EH (cell line): ENCODE results near the gene FHL3.
A peak's percentile ranks its signal among the peaks of the same experiment; 100 is the strongest.

Experiments used
- DNase-seq: peaks from one replicate; pipeline ENCODE4 v3.0.0-alpha.2; 2015; ENCODE audit warnings: low read depth

The FHL3 gene

DNA sequence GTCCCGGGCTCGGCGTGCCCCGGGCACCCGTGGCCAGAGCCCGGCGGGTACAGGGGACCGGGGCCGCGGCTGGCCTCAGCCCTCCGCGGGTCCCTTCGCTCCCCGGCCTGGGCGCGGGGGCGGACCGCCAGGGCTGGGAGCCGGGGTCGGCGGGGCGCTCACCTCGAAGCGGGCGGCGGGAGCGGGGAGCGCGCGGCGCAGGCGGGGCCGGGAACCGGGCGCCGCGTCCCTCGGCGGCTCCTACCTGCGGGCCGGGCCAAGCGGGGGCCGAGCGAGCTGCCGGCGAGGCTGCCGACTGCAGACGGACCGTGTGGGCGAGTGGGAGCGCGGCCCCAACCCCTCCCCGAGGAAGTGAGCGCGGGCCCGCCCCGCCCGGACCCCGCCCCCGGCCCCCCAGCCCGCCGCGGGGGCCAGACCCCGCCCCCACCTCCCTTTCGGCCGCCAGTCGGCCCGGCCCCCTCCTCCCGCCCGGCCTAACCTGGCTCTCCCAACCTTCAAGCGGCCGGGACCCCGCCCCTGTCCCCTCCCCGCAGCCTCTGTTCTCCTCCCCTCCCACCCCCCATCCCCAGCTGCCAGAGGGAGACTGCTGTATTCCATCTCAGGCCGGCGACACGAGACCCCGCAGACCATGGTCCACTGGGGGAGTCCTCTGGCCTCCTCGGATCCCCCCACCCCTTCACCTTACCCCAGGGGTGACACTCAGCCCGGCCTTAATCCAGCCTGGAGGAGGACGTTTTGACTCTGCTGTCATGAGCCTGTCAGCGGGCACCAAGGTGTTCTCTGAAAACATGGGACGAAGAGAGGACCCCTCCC, at the start of gene FHL3:
TSS of gene FHL3 (minus strand) at position 320 of the 813 bp plus-strand sequence. CDS start 6,102 bp downstream, outside the sequence.
- DNase-seq, result peak; percentile 63

DNA sequence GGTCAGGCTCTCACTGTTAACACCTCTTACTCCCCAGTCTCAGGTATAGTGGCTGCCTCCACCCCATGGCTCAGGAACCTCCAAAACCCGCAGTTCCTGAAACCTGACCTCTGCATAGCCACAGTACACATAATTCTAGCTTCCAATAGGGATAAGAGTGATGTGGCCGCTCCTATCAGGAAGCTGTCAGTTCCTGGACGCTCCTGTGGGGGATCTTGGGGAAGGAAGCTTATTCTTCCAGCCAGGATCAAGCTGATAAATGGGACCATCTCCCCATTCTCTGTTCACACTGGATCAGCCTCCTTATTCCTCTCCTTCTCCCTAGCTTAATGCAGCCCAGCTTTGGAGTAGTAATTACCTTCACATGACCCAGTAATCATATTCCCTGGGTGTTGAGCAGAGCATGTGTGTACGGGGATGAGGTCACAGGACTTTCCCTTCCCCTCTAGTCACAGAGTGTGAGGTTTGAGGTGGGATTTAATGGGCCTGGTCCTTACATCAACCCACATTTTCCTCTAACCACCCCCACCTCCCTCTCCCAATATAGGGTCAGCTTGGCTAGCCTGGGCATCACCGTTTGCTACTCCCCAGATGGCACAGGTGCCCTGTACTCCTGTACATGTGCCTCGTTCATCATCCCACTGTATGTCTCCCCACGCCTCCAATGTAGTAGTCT, 48.2 kb upstream of the FHL3 start:
- no peak for DNase-seq

DNA sequence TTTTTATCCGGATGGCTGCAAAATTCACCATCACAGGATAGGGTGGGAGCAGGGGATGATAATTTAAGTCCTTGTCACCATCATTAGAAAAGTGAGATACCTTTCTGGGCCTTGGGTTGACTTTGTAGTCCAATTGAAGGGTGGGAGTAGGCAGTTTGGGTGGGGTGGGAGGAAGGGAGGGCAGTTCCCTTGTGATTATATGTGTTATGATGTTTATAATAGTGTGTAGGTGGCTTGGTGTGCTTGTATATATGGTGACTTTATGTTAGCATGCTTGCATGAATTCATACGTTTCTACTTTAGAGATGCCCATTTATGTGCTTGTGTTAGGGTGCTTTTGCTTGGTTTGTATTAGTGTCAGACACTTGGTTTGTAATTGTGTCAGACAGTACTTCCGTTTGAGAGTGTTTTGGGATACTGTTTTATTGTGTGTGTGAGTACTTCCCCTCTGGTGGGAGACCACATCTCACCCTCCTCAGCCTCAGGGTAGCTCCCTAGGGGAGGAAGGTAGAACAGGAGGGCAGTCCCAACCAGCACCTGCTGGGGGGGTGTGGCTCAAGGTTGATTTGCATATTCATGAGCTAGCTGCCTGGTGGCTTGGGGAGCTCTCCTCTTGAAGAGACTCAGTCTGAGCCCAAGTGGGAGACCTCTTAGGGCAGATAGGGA, 47.6 kb upstream of the FHL3 start:
- no peak for DNase-seq

DNA sequence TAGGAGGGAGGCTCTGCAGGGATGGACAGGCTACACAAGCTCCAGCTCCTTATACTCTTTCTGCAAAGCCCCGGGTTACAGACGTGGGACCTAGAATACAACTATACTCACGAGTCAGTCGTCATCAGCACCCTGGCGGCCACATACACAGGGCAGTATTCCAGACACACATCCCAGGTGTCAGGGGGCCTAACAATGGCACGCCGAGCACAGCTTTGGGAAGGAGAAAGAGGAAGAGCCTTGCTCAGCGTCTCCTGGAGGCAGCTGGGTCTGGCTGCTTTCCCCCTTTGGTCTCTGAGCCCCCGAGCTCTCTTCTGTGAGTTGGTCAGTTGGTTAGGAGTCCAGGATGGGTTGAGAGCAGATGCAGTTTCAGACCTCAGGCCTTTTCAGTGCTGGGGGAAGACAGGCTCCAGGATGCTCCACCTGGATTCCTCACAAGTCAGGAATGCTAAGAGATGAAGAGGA, 45.8 kb upstream of the FHL3 start:
- DNase-seq, result no peak

DNA sequence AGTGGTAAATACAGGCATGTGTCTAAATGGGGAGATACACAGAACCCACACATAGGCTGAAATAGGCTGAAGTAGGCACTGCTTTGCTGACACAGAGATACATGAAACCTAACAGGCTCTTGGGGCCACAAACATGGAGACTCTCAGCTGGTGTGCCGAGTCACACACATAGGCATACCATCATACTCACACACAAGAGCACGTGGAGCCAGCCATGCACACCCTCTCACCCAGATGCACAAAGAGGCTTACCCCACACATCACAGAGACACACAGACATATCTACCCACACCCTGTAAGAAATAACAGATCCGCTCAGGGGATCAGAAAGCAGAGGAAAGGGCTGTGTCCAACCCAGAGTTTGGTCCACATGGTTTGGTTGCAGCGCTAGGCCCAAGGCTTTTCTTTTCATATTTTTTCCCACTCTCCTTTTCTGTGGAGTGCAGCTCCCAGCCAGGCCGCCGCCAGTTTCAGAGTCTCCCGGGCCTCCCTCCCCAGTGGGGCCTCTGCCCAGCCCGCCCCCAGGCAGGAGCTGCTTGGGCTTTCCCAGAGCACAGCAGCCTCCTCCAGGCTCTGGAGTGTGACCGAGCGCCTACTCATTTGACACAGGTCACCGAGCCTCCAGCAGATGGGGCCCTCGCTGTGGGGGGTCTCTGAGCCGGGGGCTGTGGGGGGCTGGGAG, 45.2 kb upstream of the FHL3 start:
- no peak for DNase-seq

- DNase-seq, result peak; percentile 43
These were observed 42.4 kb upstream of the FHL3 start for GRCh38 chr1:38047603-38048141.

DNA sequence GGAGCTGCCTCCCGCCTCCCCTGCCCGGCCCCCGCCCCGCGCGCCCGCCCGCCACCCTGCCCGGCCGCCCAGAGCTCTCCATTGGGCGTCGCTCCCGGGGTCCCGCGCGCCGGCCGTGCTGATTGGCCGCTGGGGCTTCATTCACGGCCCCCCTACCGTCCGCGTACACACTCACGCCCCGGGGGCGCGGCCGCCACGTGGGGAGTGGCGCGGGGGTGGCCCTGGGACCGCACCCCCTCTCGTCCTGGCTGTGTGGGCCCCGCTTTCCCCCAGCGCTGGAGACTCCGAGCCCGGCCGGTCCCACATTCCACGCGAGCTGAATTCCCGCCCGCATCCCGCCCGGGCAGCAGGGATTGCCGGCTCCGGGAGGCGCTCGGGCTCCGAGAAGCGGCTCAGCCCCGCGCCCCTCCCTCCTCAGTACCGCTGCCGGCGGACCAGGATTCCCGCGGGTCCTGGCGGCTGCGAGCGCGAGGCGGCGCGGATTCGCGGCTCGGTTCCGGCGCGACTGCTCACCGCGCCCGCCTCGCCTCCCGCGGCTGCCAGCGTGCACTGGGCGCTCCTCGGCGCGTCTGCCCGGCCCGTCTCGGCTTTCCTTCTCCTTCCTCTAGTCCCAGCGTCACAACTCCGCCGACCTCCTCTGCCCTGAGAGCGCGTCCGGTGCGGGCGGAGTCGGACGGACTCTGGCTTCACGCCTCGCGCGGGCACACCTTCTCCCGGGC, 41.7 kb upstream of the FHL3 start:
- DNase-seq, result peak; percentile 81

DNA sequence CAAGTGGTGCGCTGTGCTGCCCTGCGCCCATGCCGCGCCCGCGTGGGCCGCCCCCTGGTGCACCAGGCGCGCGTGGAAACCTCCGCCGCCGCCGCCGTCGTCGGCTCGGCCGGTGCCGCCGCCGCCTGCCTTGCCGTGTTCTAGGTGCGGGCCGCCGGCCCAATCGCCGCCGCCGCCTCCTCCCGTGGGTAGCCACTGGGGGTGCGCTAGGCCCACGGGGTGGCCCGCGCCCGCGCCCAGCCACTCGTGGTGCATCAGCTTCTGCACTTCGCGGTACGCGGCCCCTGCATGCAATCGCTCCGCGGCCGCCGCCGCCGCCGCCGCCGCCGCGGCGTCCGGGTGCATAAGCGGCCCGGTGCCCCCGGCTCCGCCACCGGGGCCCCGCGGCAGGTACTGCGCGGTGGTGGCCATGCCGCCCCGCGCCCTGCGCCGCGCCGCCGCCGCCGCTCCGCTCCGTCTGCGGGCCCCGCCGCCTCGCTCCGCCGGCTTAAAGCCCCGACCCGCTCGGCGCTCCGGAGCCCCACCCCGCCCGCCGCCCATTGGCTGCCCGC, 41.1 kb upstream of the FHL3 start, which contains the start of gene POU3F1:
TSS of gene POU3F1 (minus strand) at position 461 of the 551 bp plus-strand sequence. CDS start at position 411, 50 bp downstream.
- DNase-seq, result no peak

DNA sequence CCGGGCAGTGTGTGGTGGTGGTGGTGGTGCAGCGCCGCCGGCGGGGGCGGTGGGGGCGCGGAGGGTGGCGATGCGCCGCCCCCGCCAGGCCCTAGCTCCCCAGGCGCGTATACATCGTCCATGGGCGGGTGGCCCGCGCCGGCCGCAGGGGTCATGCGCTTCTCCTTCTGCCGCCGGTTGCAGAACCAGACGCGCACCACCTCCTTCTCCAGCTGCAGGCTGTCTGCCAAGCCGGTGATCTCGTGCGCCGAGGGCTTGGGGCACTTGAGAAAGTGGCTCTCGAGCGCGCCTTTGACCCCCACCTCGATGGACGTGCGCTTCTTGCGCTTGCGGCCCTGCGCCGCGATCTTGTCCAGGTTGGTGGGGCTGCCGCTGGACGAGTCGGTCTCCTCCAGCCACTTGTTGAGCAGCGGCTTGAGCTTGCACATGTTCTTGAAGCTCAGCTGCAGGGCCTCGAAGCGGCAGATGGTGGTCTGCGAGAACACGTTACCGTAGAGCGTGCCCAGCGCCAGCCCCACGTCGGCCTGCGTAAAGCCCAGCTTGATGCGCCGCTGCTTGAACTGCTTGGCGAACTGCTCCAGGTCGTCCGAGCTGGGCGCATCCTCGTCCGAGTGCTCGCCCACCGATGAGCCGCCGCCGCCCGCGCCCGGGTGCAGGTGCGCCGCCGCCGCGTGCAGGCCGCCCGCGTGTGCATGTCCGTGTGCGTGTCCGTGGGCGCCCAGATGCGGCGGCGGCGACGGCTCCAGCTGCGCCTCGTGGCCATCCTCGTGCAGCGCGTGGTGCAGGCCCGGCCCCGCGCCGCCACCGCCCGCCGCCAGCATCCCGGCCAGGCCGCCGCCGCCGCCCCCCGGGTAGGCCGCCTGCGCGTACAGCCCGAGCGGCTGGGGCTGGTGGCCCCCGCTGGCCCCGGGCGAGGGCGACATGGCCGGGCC, 40.4 kb upstream of the FHL3 start:
- peak; percentile 6 for DNase-seq

- no peak for DNase-seq
These were observed 39.2 kb upstream of the FHL3 start for GRCh38 chr1:38044221-38045215.

- DNase-seq, result no peak
These were observed 37.9 kb upstream of the FHL3 start for GRCh38 chr1:38043036-38043747.

GRCh38 chr1:38041936-38042834, 36.9 kb upstream of the FHL3 start:
- DNase-seq, result no peak

GRCh38 chr1:38039331-38040088, 34.2 kb upstream of the FHL3 start:
- DNase-seq, result no peak

- DNase-seq, result peak; percentile 60
These were observed 33.5 kb upstream of the FHL3 start for GRCh38 chr1:38038861-38039260.

DNA sequence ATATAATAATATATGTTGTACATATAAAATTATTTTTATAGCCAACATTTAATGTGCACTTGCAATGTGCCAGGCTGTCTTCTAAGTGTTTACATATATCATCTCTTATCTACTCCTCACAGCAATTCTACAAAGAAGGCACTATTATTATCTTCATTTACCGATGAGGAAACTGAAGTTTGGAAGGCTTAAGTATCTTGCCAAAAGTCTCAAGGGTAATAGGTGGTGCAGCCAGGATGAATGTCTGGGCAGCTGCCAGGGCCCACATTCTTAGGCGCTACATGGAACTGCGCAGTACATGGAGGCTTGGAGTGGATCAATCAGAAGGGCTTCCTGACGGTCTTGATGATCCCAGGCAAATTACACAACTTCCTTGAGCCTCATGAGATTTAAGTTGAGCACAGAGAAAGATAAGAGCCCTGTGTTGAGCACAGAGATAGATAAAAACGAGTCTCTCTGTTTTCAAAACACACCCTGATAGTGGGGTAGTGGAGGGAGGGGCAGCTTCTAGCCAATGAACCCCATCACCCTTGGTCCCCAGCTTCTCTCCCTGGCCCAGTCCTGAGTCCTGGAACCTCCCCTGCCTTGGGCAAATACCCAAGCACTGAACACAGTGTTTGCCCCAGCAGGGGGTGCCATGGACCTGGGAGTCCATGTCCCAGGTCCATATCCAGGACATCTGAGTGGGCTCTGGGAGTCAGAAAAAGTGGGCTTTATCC, 32.1 kb upstream of the FHL3 start:
- peak; percentile 18 for DNase-seq
